Glutamatergic neuron (in vitro differentiated cells): Measurements from ENCODE around the gene TRPM1. TPM values are rescaled to one million over a fixed set of nuclear protein-coding genes. Genes with fewer than 3 reads are reported as not detected.

Source experiments
- DNase-seq: peaks from one replicate; pipeline ENCODE4 v3.0.0; 2022
- H3K27ac Mint-ChIP-seq: one replicate; pipeline ENCODE4 v1.8.0; 2020; ENCODE audit warnings: mild to moderate bottlenecking, mixed read lengths, inconsistent platforms; ENCODE audit not compliant: unreplicated experiment
- H3K27me3 Mint-ChIP-seq: one replicate; pipeline ENCODE4 v1.8.0; 2020; ENCODE audit warnings: mild to moderate bottlenecking, moderate library complexity, mixed read lengths, inconsistent platforms; ENCODE audit not compliant: unreplicated experiment
- H3K36me3 Mint-ChIP-seq: one replicate; pipeline ENCODE4 v1.8.0; 2020; ENCODE audit warnings: mild to moderate bottlenecking, mixed read lengths, inconsistent platforms; ENCODE audit not compliant: unreplicated experiment
- H3K4me1 Mint-ChIP-seq: one replicate; pipeline ENCODE4 v1.8.0; 2020; ENCODE audit warnings: mild to moderate bottlenecking, low read depth, mixed read lengths, inconsistent platforms; ENCODE audit not compliant: unreplicated experiment
- H3K4me3 Mint-ChIP-seq: one replicate; pipeline ENCODE4 v1.8.0; 2020; ENCODE audit warnings: mild to moderate bottlenecking, mixed read lengths, inconsistent platforms; ENCODE audit not compliant: unreplicated experiment
- H3K9me3 Mint-ChIP-seq: one replicate; pipeline ENCODE4 v1.8.0; 2020; ENCODE audit warnings: mild to moderate bottlenecking, moderate library complexity, mixed read lengths, inconsistent platforms; ENCODE audit not compliant: unreplicated experiment
- CTCF ChIP-seq: fragments of 200-600 bp; sonication (generic); IDR thresholded peaks from one replicate; pipeline ENCODE4 v1.5.0; 2021; ENCODE audit not compliant: partially characterized antibody, unreplicated experiment
- total RNA-seq: library from RNA; stranded (reverse); fragmentation: NEBNext Ultra II Directional; extraction: Animal tissue kit (Norgen Biotek cat#: 25700); gene quantifications from one replicate; pipeline ENCODE4 v1.2.1, GENCODE V29; 2021; ENCODE audit not compliant: unreplicated experiment

Gene TRPM1
- total RNA-seq, 1 donor from 2014 or later = not detected

DNA sequence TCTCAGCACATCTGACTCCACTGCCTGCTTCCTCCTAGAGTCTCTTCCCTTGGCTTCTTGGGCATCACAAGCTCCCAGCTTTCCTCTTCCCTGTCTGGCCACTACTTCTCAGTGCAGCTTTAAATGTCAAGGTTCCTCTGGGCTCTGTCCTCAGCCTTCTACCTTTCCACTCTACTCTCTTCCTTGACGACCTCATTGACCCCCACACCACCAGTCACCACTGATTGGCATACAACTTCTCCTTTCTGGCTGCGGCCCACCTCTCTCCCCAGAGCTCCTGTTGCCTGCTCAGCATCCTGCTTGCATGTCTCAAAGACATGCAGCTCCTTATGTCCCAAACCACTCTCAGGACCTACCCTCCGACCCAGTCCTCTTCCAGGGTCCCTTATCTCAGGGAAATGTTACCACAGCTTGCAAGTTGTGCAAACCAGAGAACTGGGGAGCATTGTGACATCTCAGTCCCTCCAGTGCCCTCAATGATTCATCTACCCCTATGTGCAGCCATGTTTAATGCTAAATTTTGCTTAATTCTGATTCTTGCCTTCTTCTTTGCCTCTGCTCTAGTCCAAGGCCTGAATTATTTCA lies 49.9 kb downstream of the TRPM1 start:
- Mint-ChIP-seq H3K9me3 (no peaks in the 10 kb centered on the region), H3K4me3 (no peak overlapping the region), H3K27me3 (no peaks in the 10 kb centered on the region), H3K4me1 (no peaks in the 10 kb centered on the region), H3K36me3 (peaks cover 10% of the 10 kb centered on the region), H3K27ac (no peak overlapping the region)
- no peak for TF ChIP-seq CTCF
- DNase-seq = no peak

DNA sequence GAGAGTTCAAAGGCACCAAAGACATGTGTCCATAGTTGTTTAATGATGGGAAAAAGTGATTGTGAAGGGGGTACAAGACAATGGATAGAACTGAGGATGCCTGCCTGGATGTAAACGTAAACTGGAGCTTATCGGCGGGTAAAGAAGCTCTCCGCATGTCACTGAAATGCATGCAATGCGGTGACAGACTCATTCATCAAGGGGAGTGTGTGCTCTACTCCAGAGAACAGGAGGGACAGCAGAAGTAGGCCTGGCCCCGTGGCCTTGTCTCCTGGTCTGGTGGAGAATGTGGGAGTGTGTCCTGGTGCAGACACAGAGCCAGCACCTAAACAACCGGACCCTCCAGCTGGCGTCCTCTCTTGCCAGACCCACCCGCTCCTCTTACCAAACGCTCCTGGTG lies 50.6 kb downstream of the TRPM1 start:
- Mint-ChIP-seq H3K4me3 (no peak overlapping the region), H3K36me3 (peaks cover 15% of the 10 kb centered on the region)
- DNase-seq = no peak

DNA sequence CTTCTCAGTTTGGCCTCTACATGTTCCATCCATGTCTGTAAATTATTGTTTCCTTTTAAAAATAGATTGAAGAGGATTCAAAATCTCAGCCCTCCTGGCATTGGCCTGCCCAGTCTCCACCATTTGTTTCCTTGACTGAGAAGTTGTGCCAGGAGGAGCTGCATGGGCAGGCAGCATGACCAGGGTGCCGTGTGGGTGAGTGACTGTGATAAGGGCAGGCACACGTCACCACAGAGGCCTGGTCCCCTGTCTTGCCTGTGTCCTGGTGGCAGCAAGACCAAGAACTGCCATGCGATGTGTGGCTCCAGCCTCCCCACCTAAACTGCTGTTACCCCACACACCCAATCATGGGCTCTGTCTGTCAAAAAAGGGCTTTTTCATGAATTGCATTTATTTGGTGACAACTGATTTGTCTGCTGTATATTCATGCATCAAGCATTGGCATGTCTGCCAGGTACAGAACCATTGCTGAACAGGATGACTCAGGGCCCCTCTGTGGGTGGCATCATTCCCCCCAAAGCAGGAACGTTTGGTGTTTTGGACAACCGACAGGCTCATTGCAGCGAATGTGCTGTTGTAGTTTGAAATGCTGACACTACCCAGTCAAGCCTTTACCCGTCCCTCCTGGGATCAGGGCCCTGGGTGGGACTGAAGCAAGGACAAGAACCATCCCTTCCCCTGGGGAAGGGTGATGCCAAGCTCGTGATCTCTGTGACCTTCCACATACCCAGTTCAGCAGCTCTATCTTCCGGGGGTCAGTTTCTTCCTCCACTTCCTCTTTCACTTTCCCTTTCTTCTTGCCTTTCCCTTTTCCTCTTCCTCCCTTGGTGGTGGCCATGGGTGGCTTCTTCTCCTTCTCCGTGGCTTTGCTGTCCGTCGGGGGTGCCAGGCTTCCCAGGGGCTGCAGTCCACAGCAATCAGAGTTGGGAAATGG lies 51.6 kb downstream of the TRPM1 start:
- Mint-ChIP-seq H3K4me1 (no peaks in the 10 kb centered on the region), H3K9me3 (no peaks in the 10 kb centered on the region), H3K27ac (no peak overlapping the region), H3K36me3 (peaks cover 15% of the 10 kb centered on the region), H3K27me3 (peaks cover 3% of the 10 kb centered on the region), H3K4me3 (no peak overlapping the region)
- TF ChIP-seq CTCF = no peak
- no peak for DNase-seq

More for the DNA sequence above, 50.6 kb downstream of the TRPM1 start:
- H3K4me1 Mint-ChIP-seq = no peaks in the 10 kb centered on the region
- no peaks in the 10 kb centered on the region for H3K9me3 Mint-ChIP-seq
- no peak for TF ChIP-seq CTCF
- H3K27me3 Mint-ChIP-seq = peaks cover 3% of the 10 kb centered on the region
- no peak overlapping the region for H3K27ac Mint-ChIP-seq

DNA sequence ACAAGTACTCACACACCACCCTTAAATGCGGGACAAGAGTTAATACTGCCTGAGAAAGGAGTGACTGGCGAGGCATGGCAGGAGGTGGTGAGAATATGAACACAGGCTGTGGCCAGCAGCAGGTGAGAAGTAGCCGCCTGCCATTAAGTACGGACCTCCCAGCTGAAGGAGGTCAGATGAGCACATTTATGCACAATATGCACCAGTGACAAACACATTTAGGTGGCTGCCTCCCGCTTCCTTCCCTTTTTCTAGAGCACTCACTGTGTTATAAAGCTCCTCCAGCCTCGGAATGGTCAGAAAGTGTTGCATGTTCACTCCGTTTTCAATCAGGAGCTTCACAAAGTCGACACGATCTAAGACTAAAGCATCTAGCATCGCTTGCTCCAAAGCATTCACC lies 52.4 kb downstream of the TRPM1 start:
- no peaks in the 10 kb centered on the region for H3K4me1 Mint-ChIP-seq
- TF ChIP-seq CTCF = no peak
- H3K27ac Mint-ChIP-seq = no peak overlapping the region
- peaks cover 15% of the 10 kb centered on the region for H3K36me3 Mint-ChIP-seq
- no peak for DNase-seq
- peaks cover 3% of the 10 kb centered on the region for H3K27me3 Mint-ChIP-seq
- H3K4me3 Mint-ChIP-seq = no peak overlapping the region
- no peaks in the 10 kb centered on the region for H3K9me3 Mint-ChIP-seq

GRCh38 chr15:31047437-31047836 lies 54.1 kb downstream of the TRPM1 start:
- Mint-ChIP-seq H3K9me3 (no peaks in the 10 kb centered on the region), H3K4me3 (no peak overlapping the region), H3K36me3 (peaks cover 15% of the 10 kb centered on the region), H3K4me1 (no peaks in the 10 kb centered on the region), H3K27me3 (peaks cover 3% of the 10 kb centered on the region), H3K27ac (no peak overlapping the region)
- no peak for TF ChIP-seq CTCF
- DNase-seq = no peak
